Ascending aorta (tissue), 2 donors: ENCODE results near the gene CD300LF. TPM values are rescaled to one million over a fixed set of nuclear protein-coding genes. Genes with fewer than 3 reads are reported as not detected.
A peak's percentile ranks its signal among the peaks of the same experiment; 100 is the strongest.

ENCODE experiments used
- DNase-seq, 2 donors: peaks; one replicate each; pipeline ENCODE4 v3.0.0-alpha.2; 2019; ENCODE audit warnings: low spot score in 2 of 2
- H3K27ac ChIP-seq, 2 donors: fragments of 200-600 bp; sonication (generic); one replicate each; pipeline ENCODE4 v1.5.1; 2016 to 2017; ENCODE audit warnings: mild to moderate bottlenecking in 1 of 2
- H3K27me3 ChIP-seq: fragments of 200-600 bp; sonication (generic); one replicate; pipeline ENCODE4 v1.5.1; 2017
- H3K36me3 ChIP-seq, 2 donors: fragments of 200-600 bp; sonication (generic); one replicate each; pipeline ENCODE4 v1.5.1; 2016
- H3K4me1 ChIP-seq, 2 donors: fragments of 200-600 bp; sonication (generic); one replicate each; pipeline ENCODE4 v1.5.1; 2016 to 2017; ENCODE audit warnings: mild to moderate bottlenecking in 1 of 2
- H3K4me3 ChIP-seq, 2 donors: fragments of 200-600 bp; sonication (generic); one replicate each; pipeline ENCODE4 v1.5.1; 2016 to 2017; ENCODE audit warnings: mild to moderate bottlenecking in 1 of 2
- H3K9me3 ChIP-seq, 2 donors: fragments of 200-600 bp; sonication (generic); one replicate each; pipeline ENCODE4 v1.5.1; 2016
- CTCF ChIP-seq, 3 experiments: fragments of 200-600 bp in 2 of 3; fragments of 450-650 bp in 1 of 3; sonication (generic) in 2 of 3; IDR thresholded peaks; one replicate each; pipeline ENCODE4 v1.5.1; 2016 to 2019; ENCODE audit warnings: antibody characterized with exemption in 3 of 3, mild to moderate bottlenecking in 1 of 3, moderate library complexity in 1 of 3
- intact Hi-C: fragments of 100-400 bp; cut with DNase I; formaldehyde crosslinking; loops from one replicate; pipeline ENCODE4 v1.15.1; 2023
- total RNA-seq: library from RNA; depleted of rRNA; stranded (reverse); fragments of >200 nt; gene quantifications from one replicate; pipeline ENCODE4 v1.1.0, GENCODE V29; 2016

Gene CD300LF
- total RNA-seq, 1 donor from 2014 or later = not detected

GRCh38 chr17:74755533-74755932 is 42.8 kb upstream of the CD300LF start:
- no peaks in the 10 kb centered on the region for H3K27me3 ChIP-seq
- H3K36me3 ChIP-seq = no peaks in the 10 kb centered on the region
- peaks cover 8 to 18% of the 10 kb centered on the region in 2 donors for H3K4me1 ChIP-seq
- H3K27ac ChIP-seq = no peak overlapping the region
- DNase-seq = no peak
- no peak for TF ChIP-seq CTCF (IDR thresholded peaks at IDR 0.05)
- intact Hi-C loops = no loop called here
- no peaks in the 10 kb centered on the region for H3K9me3 ChIP-seq
- no peak overlapping the region for H3K4me3 ChIP-seq

GRCh38 chr17:74754832-74755231 is 42.1 kb upstream of the CD300LF start:
- peaks cover 8 to 24% of the 10 kb centered on the region in 2 donors for H3K4me1 ChIP-seq
- DNase-seq = no peak
- intact Hi-C loops = no loop called here
- no peaks in the 10 kb centered on the region for H3K36me3 ChIP-seq
- H3K9me3 ChIP-seq = no peaks in the 10 kb centered on the region
- no peak overlapping the region for H3K4me3 ChIP-seq
- TF ChIP-seq CTCF (IDR thresholded peaks at IDR 0.05) = no peak
- no peak overlapping the region for H3K27ac ChIP-seq
- H3K27me3 ChIP-seq = no peaks in the 10 kb centered on the region

GRCh38 chr17:74752822-74753401 is 40.2 kb upstream of the CD300LF start:
- Histone ChIP-seq H3K27me3 (no peaks in the 10 kb centered on the region), H3K4me1 (peaks cover 4 to 12% of the 10 kb centered on the region in 2 donors), H3K9me3 (no peaks in the 10 kb centered on the region), H3K36me3 (no peaks in the 10 kb centered on the region), H3K27ac (no peak overlapping the region), H3K4me3 (no peak overlapping the region)
- TF ChIP-seq CTCF (IDR thresholded peaks at IDR 0.05) = no peak
- DNase-seq = no peak
- intact Hi-C loops = no loop called here

GRCh38 chr17:74752415-74752814 is 39.7 kb upstream of the CD300LF start:
- no peak for DNase-seq
- no peak overlapping the region for H3K27ac ChIP-seq
- H3K4me3 ChIP-seq = no peak overlapping the region

GRCh38 chr17:74750327-74751069 is 37.8 kb upstream of the CD300LF start:
- Histone ChIP-seq H3K27me3 (no peaks in the 10 kb centered on the region), H3K4me1 (peaks cover 4 to 11% of the 10 kb centered on the region in 2 donors), H3K36me3 (no peaks in the 10 kb centered on the region), H3K27ac (peak overlapping the region; percentile 83 to 85), H3K4me3 (peak overlapping the region; percentile 92 to 99), H3K9me3 (no peaks in the 10 kb centered on the region)
- no peak for DNase-seq
- intact Hi-C loops = no loop called here
- no peak for TF ChIP-seq CTCF (IDR thresholded peaks at IDR 0.05)

More at GRCh38 chr17:74752415-74752814, 39.7 kb upstream of the CD300LF start:
- no peaks in the 10 kb centered on the region for H3K27me3 ChIP-seq
- no peaks in the 10 kb centered on the region for H3K36me3 ChIP-seq
- intact Hi-C loops = no loop called here
- peaks cover 4 to 11% of the 10 kb centered on the region in 2 donors for H3K4me1 ChIP-seq
- TF ChIP-seq CTCF (IDR thresholded peaks at IDR 0.05) = no peak
- H3K9me3 ChIP-seq = no peaks in the 10 kb centered on the region
